ENCODE data around the gene CCS.
"Not testable (repeated sequence)": the region's sequence is repeated elsewhere in the genome, so short reads cannot be mapped to it uniquely, and the experiment has no call there.

Gene CCS

GRCh38 chr11:66631883-66632282 lies 38.9 kb downstream of the CCS start:
- DNase-seq = no peak

- no peak for DNase-seq
Measured at GRCh38 chr11:66632952-66633351, 40.0 kb downstream of the CCS start.

GRCh38 chr11:66636411-66636810 lies 43.4 kb downstream of the CCS start:
- no peak for DNase-seq

GRCh38 chr11:66637557-66638176 lies 44.7 kb downstream of the CCS start:
- no peak for DNase-seq

- peak; percentile 99 to 100 for DNase-seq
Measured at GRCh38 chr11:66638177-66639065, 45.4 kb downstream of the CCS start, which contains the start of gene RBM4. TSS of gene RBM4 (plus strand) at chr11:66638703. CDS start at chr11:66639712, 1,009 bp downstream.

GRCh38 chr11:66639066-66639813 lies 46.3 kb downstream of the CCS start:
- DNase-seq = no peak

- not testable (repeated sequence) for DNase-seq
Measured at GRCh38 chr11:66639814-66640340, 46.9 kb downstream of the CCS start.

GRCh38 chr11:66641834-66642233 lies 48.8 kb downstream of the CCS start:
- DNase-seq = no peak

- no peak for DNase-seq
Measured at GRCh38 chr11:66643745-66644437, 50.9 kb downstream of the CCS start.

- DNase-seq = no peak
Measured at GRCh38 chr11:66646828-66647227, 53.8 kb downstream of the CCS start.

- DNase-seq = no peak
Measured at GRCh38 chr11:66649903-66650302, 56.9 kb downstream of the CCS start.

- no peak for DNase-seq
Measured at GRCh38 chr11:66651016-66651415, 58.0 kb downstream of the CCS start.

GRCh38 chr11:66652651-66653050 lies 59.7 kb downstream of the CCS start:
- no peak for DNase-seq

GRCh38 chr11:66653123-66653522 lies 60.1 kb downstream of the CCS start:
- no peak for DNase-seq

Data from hippocampal formation (tissue), 2 donors.